Fibroblast of the aortic adventitia (primary cell): ENCODE measurements around the gene FMNL2. TPM values are rescaled to one million over a fixed set of nuclear protein-coding genes. Genes with fewer than 3 reads are reported as not detected.

Source experiments
- DNase-seq: peaks from one replicate; pipeline ENCODE4 v3.0.0-alpha.2; 2010; ENCODE audit warnings: low read depth
- H3K4me3 ChIP-seq: 2 replicates; pipeline ENCODE4 v1.5.1; 2011; ENCODE audit warnings: low read depth, mild to moderate bottlenecking, control low read depth, low read length, moderate library complexity
- CTCF ChIP-seq: IDR thresholded peaks from 2 replicates; pipeline ENCODE4 v1.5.1; 2011; ENCODE audit warnings: mild to moderate bottlenecking, low read length, control low read depth, inconsistent platforms; ENCODE audit not compliant: insufficient read depth
- total RNA-seq: library from RNA; depleted of rRNA; stranded (reverse); fragments of >200 nt; gene quantifications from 2 replicates; pipeline ENCODE4 v1.2.3, GENCODE V29; 2012; ENCODE audit warnings: low replicate concordance

The FMNL2 gene
- total RNA-seq, 1 donor, result 23.6 TPM

GRCh38 chr2:152433289-152433688, 98.3 kb downstream of the FMNL2 start:
- no peak for DNase-seq
- no peak for TF ChIP-seq CTCF
- no peak overlapping the region for H3K4me3 ChIP-seq

GRCh38 chr2:152433791-152434190, 98.8 kb downstream of the FMNL2 start:
- no peak for TF ChIP-seq CTCF

GRCh38 chr2:152434395-152435182, 99.6 kb downstream of the FMNL2 start:
- no peak for TF ChIP-seq CTCF
- no peak for DNase-seq
- no peak overlapping the region for H3K4me3 ChIP-seq

More at GRCh38 chr2:152433791-152434190, 98.8 kb downstream of the FMNL2 start:
- no peak for DNase-seq
- H3K4me3 ChIP-seq, result no peak overlapping the region

DNA sequence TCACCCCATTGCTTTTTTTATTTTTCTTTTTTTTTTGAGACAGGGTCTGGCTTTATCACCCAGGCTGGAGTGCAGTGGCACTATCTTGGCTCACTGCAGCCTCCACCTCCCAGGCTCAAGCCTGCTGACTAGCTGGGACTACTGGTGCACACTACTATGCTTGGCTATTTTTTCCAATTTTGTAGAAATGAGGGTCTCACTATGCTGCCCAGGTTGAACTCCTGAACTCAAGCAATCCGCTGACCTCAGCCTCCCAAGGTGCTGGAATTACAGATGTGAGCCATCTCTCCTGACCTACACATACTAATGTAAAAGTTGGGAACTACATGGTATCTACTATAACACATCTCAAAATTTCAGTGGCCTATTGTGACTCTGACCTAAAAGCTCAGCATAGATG, 101.2 kb downstream of the FMNL2 start:
- no peak overlapping the region for H3K4me3 ChIP-seq
- TF ChIP-seq CTCF, result no peak
- no peak for DNase-seq

DNA sequence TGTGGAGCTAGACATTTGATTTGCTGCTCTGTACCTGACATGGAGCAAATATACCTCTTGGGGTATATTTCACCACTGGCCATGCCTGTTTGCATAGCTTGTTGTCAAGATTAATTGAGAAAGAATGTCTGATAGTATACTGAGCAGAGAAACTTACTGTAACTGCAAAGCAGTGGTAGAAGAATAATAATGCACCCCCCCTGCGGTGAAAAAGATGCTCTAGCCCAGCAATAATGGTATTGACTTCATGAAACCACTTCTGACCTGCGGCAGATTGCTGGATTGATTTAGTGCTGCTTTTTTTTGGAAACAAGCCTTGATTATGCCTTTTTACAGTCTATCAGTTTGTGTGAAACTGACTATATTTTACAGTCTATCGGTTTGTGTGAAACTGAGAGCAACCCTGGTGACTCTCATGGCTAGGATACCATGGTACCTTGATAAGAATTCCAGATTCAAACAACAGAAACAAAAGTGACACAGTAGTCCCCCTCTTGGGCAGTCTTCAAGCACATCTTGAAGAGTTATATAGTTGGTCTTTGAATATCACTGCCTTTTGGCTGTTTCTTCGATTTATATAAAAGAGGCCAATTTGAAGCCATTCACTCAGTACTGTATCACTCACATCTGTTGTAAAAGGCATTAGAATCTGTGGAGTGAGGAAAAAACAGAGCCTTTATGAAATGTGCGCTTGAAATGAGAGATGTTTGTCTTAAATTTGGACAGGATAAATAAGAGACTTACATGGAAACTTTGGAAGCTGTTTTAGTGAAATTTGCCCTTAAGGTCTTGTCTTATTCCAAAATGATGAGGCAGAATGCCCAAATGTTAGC, 102.5 kb downstream of the FMNL2 start:
- TF ChIP-seq CTCF, result no peak
- no peak overlapping the region for H3K4me3 ChIP-seq
- no peak for DNase-seq

DNA sequence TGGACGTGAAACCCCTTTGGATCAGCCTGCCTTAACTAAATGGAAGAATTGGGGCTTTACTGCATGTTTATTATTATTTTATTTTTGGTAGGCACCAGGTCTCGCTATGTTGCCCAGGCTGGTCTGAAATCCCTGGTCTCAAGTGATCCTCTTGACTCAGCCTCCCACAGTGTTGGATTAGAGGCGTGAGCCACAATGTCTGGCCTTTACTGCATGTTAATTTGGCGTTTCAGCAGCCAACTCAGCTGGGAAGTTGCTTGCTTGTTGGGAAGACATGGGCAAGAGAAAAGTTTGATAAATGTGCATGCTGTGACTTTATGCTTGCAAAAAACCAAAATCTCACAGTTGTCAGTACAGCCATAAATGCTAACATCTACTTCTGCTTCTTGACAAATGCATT, 105.1 kb downstream of the FMNL2 start:
- no peak for DNase-seq
- no peak overlapping the region for H3K4me3 ChIP-seq
- TF ChIP-seq CTCF, result no peak
